Mammary epithelial cell (primary cell): ENCODE data around the gene IFT122.

Experiments used
- EZH2 ChIP-seq: IDR thresholded peaks from 2 replicates; pipeline ENCODE4 v1.6.1; 2012; ENCODE audit warnings: low read length, inconsistent platforms, borderline replicate concordance
- TF ChIP-seq, protein P1 (sequence below), 2 donors: IDR thresholded peaks in 1 of 2; conservative IDR thresholded peaks in 1 of 2; 2 replicates each; pipeline ENCODE4 v1.5.1; 2011 to 2012; ENCODE audit warnings: inconsistent platforms in 2 of 2, low read length in 2 of 2, mild to moderate bottlenecking in 2 of 2, control low read depth in 1 of 2, low read depth in 1 of 2; ENCODE audit not compliant: insufficient read depth in 1 of 2; ENCODE audit errors: extremely low read depth in 1 of 2

DNA sequence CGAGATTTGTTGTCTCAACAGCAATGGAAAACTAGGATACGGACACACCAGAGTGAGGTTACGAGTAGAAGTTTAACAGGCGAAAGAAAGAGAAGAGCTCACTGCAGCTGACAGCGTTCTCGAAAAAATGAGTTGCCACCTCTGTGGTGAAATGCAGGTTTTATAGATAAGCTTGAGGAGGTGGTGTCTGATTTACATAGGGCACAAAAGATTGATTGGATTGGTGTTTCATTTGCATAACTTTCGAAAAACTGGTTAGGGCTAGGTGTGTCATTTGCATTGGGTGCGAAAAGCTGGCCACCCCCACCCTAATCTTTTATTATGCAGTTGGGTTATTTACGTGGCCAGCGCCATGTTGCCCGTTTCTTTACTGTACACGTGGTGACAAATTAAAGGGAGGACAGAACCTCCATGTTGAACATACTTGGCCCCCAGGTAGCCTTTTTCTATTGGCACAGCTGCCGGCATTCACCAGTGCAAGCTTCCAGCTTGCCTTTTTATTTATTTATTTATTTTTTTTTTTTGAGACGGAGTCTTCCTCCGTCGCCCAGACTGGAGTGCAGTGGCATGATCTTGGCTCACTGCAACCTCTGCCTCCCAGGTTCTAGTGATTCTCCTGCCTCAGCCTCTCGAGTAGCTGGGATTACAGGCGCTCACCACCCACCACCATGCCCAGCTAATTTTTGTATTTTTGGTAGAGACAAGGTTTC, 8.3 kb downstream of the IFT122 start:
- TF ChIP-seq, protein P1, sequence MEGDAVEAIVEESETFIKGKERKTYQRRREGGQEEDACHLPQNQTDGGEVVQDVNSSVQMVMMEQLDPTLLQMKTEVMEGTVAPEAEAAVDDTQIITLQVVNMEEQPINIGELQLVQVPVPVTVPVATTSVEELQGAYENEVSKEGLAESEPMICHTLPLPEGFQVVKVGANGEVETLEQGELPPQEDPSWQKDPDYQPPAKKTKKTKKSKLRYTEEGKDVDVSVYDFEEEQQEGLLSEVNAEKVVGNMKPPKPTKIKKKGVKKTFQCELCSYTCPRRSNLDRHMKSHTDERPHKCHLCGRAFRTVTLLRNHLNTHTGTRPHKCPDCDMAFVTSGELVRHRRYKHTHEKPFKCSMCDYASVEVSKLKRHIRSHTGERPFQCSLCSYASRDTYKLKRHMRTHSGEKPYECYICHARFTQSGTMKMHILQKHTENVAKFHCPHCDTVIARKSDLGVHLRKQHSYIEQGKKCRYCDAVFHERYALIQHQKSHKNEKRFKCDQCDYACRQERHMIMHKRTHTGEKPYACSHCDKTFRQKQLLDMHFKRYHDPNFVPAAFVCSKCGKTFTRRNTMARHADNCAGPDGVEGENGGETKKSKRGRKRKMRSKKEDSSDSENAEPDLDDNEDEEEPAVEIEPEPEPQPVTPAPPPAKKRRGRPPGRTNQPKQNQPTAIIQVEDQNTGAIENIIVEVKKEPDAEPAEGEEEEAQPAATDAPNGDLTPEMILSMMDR (conservative IDR thresholded peaks at IDR 0.05 in 1 of 2, IDR thresholded peaks at IDR 0.05 in 1 of 2; ENCODE audit: extremely low read depth in 1 of 2, insufficient read depth in 1 of 2, low read depth in 1 of 2, low read length in 2 of 2), result no peak
- TF ChIP-seq EZH2, result no peak
